ENCODE measurements around the gene ALDH3B2. TPM values are rescaled to one million over a fixed set of nuclear protein-coding genes. Genes with fewer than 3 reads are reported as not detected.
A peak's percentile ranks its signal among the peaks of the same experiment; 100 is the strongest.

ALDH3B2 gene
- total and polyA plus RNA-seq, 2 donors (not counting 1 experiment from before 2014, with no cell fraction given) = 0.09 TPM; not detected in 1

DNA sequence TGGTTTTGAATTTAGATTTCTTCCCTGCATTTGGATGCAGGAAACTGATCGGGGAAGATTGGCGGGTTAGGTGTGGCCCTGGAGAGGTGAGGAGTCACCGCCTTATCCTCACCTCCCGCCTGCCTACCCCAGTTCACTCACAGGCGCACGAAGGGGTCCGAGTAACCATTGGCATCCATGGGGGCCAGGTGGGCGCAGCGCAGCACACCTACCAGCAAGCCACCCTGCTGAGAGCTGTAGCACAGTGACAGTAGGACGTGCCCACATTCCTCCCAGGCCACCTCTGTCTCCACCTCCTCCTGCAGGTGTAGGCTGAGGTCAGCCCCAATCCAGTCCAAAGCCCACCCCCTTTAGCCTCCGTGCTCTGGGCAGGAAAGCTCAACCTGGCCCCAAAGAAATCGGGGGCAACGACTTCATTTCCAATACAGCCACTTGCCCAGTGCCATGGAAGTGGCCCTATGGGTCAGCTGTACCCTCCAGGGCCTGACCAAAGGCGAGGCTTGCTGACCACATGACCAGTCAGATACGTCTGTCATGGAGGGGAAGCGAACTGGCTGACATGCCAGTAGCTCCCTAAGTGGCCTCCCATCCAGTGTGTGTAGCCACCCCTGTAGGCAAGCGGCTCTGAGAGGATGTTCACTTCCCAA lies 61.0 kb downstream of the ALDH3B2 start:
- Histone ChIP-seq H3K4me3 (ENCODE audit: control extremely low read depth in 1 of 5, extremely low read depth in 1 of 5, insufficient read depth in 1 of 5, low read depth in 2 of 5, low read length in 4 of 5) (peak overlapping the region in 2 of 5 experiments; percentile 5 to 31), H3K4me1 (ENCODE audit: control insufficient read depth in 2 of 2, insufficient read depth in 2 of 2, low read length in 2 of 2) (peaks cover 32 to 38% of the 10 kb centered on the region in 2 donors), H3K9me3 (ENCODE audit: control extremely low read depth in 1 of 3, control insufficient read depth in 2 of 3, insufficient read depth in 1 of 3, low read length in 2 of 3) (no peaks in the 10 kb centered on the region), H2AFZ (ENCODE audit: insufficient read depth, low read depth, low read length, poor library complexity, severe bottlenecking) (peak overlapping the region; percentile 79), H3K79me2 (ENCODE audit: control insufficient read depth, insufficient read depth, low read length) (peaks cover 9% of the 10 kb centered on the region), H3K9ac (ENCODE audit: low read length) (peak overlapping the region; percentile 41), H3K27ac (ENCODE audit: low read length in 2 of 2) (peak overlapping the region; percentile 97 to 98), H3K4me2 (replicated peaks; ENCODE audit: low read depth, low read length, poor library complexity, severe bottlenecking) (peak overlapping the region; percentile 79), H3K36me3 (replicated peaks in 1 of 2; ENCODE audit: control extremely low read depth in 1 of 2, control insufficient read depth in 1 of 2, extremely low read depth in 1 of 2, insufficient read depth in 2 of 2, low read length in 1 of 2) (peaks cover 0 to 40% of the 10 kb centered on the region in 2 experiments), H3K27me3 (replicated peaks in 1 of 4; ENCODE audit: control extremely low read depth in 1 of 4, control insufficient read depth in 3 of 4, insufficient read depth in 4 of 4, low read length in 3 of 4) (no peaks in the 10 kb centered on the region), H4K20me1 (ENCODE audit: control insufficient read depth, insufficient read depth, low read length, poor library complexity, severe bottlenecking) (no peaks in the 10 kb centered on the region)
- intact Hi-C loops (cut with micrococcal nuclease) = loop anchor here (5.0 kb wide), 1 partner anchor 34 kb away; no protein-coding TSS in a partner anchor
- Mint-ChIP-seq H3K4me1 (peaks cover 45% of the 10 kb centered on the region), H3K27me3 (no peaks in the 10 kb centered on the region), H3K27ac (peak overlapping the region; percentile 99), H3K9me3 (ENCODE audit: insufficient read depth) (no peaks in the 10 kb centered on the region), H3K4me3 (peak overlapping the region; percentile 83)
- no peak for ATAC-seq (ENCODE audit: low read depth)
- 77% methylated on average over 16 of the region's 17 CpGs for WGBS (ENCODE audit: insufficient coverage)
- TF ChIP-seq EZH2 (IDR thresholded peaks at IDR 0.05; ENCODE audit: borderline replicate concordance, insufficient read depth, low read depth, low read length, poor library complexity, severe bottlenecking) = no peak
- TF ChIP-seq, protein P1, sequence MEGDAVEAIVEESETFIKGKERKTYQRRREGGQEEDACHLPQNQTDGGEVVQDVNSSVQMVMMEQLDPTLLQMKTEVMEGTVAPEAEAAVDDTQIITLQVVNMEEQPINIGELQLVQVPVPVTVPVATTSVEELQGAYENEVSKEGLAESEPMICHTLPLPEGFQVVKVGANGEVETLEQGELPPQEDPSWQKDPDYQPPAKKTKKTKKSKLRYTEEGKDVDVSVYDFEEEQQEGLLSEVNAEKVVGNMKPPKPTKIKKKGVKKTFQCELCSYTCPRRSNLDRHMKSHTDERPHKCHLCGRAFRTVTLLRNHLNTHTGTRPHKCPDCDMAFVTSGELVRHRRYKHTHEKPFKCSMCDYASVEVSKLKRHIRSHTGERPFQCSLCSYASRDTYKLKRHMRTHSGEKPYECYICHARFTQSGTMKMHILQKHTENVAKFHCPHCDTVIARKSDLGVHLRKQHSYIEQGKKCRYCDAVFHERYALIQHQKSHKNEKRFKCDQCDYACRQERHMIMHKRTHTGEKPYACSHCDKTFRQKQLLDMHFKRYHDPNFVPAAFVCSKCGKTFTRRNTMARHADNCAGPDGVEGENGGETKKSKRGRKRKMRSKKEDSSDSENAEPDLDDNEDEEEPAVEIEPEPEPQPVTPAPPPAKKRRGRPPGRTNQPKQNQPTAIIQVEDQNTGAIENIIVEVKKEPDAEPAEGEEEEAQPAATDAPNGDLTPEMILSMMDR (IDR thresholded peaks at IDR 0.05) = no peak
- DNase-seq = no peak
- ChIA-PET CTCF (interaction anchor here (0.6 to 8.0 kb wide), 13 partner anchors 15 to 445 kb away, joined by 3 to 85 read pairs (median 5); partner anchors contain the start of genes GSTP1 and NUDT8), POLR2A (interaction anchor here (0.6 to 3.8 kb wide), 9 partner anchors 16 to 259 kb away, joined by 3 to 31 read pairs (median 3); partner anchors contain the start of genes GSTP1 and NUDT8)

DNA sequence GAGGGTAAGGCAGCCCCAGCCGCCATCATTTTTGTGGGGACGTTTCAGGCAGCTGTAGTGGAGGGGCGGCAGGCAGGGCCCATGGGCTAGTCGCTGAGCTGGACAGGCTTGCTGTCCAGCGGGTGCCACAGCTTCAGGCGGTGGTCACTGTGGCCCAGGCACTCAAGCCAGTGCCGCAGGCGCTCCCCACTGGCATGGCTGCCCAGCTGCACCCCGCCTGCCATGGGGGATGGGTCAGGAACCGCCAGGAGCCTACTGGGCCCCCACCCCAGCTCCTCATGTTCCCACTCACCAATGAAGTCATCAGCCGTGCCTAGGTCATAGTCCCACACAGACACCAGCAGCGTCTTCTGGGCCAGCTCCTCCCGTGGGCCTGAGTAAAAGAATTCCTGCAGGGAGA lies 61.7 kb downstream of the ALDH3B2 start:
- intact Hi-C loops (cut with micrococcal nuclease) = loop anchor here (5.0 kb wide), 1 partner anchor 35 kb away; no protein-coding TSS in a partner anchor
- Histone ChIP-seq H3K9me3 (ENCODE audit: control extremely low read depth in 1 of 3, control insufficient read depth in 2 of 3, insufficient read depth in 1 of 3, low read length in 2 of 3) (no peaks in the 10 kb centered on the region), H3K4me2 (replicated peaks; ENCODE audit: low read depth, low read length, poor library complexity, severe bottlenecking) (peak overlapping the region; percentile 79), H3K9ac (ENCODE audit: low read length) (no peak overlapping the region), H2AFZ (ENCODE audit: insufficient read depth, low read depth, low read length, poor library complexity, severe bottlenecking) (no peak overlapping the region), H3K27ac (ENCODE audit: low read length in 2 of 2) (peak overlapping the region in 1 of 2 donors; percentile 98), H3K36me3 (replicated peaks in 1 of 2; ENCODE audit: control extremely low read depth in 1 of 2, control insufficient read depth in 1 of 2, extremely low read depth in 1 of 2, insufficient read depth in 2 of 2, low read length in 1 of 2) (peaks cover 0 to 45% of the 10 kb centered on the region in 2 experiments), H3K4me1 (ENCODE audit: control insufficient read depth in 2 of 2, insufficient read depth in 2 of 2, low read length in 2 of 2) (peaks cover 34 to 40% of the 10 kb centered on the region in 2 donors), H3K27me3 (replicated peaks in 1 of 4; ENCODE audit: control extremely low read depth in 1 of 4, control insufficient read depth in 3 of 4, insufficient read depth in 4 of 4, low read length in 3 of 4) (no peaks in the 10 kb centered on the region), H3K4me3 (ENCODE audit: control extremely low read depth in 1 of 5, extremely low read depth in 1 of 5, insufficient read depth in 1 of 5, low read depth in 2 of 5, low read length in 4 of 5) (no peak overlapping the region), H4K20me1 (ENCODE audit: control insufficient read depth, insufficient read depth, low read length, poor library complexity, severe bottlenecking) (no peaks in the 10 kb centered on the region), H3K79me2 (ENCODE audit: control insufficient read depth, insufficient read depth, low read length) (peaks cover 16% of the 10 kb centered on the region)
- ATAC-seq (ENCODE audit: low read depth) = no peak
- H3K27me3 Mint-ChIP-seq = no peaks in the 10 kb centered on the region
- TF ChIP-seq EZH2 (IDR thresholded peaks at IDR 0.05; ENCODE audit: borderline replicate concordance, insufficient read depth, low read depth, low read length, poor library complexity, severe bottlenecking) = no peak
- TF ChIP-seq, protein P1 (IDR thresholded peaks at IDR 0.05) = no peak
- ChIA-PET POLR2A (interaction anchor here (0.6 to 3.8 kb wide), 3 partner anchors 17 to 258 kb away, joined by 3 to 31 read pairs (median 6); partner anchors contain the start of genes GSTP1 and NUDT8), CTCF (interaction anchor here (1.3 to 8.0 kb wide), 2 partner anchors 16 to 34 kb away, joined by 4 to 85 read pairs; partner anchors contain the start of gene NUDT8)
- H3K27ac Mint-ChIP-seq = peak overlapping the region; percentile 99
- H3K9me3 Mint-ChIP-seq (ENCODE audit: insufficient read depth) = no peaks in the 10 kb centered on the region
- WGBS (ENCODE audit: insufficient coverage) = 97% methylated on average over 13 of the region's 13 CpGs
- no peak overlapping the region for H3K4me3 Mint-ChIP-seq
- H3K4me1 Mint-ChIP-seq = peaks cover 48% of the 10 kb centered on the region
- DNase-seq = peak; percentile 33
